Measurements from ENCODE around the gene COL27A1. TPM values are rescaled to one million over a fixed set of nuclear protein-coding genes. Genes with fewer than 3 reads are reported as not detected.

COL27A1 gene
- total RNA-seq, 4 donors from 2014 or later: 2.1 to 9.0 (median 3.8) TPM

GRCh38 chr9:114114364-114114763 lies 41.0 kb upstream of the COL27A1 start:
- Histone ChIP-seq H3K27me3 (peaks cover 10% of the 10 kb centered on the region), H3K27ac (no peak overlapping the region), H3K36me3 (no peaks in the 10 kb centered on the region), H3K4me1 (no peaks in the 10 kb centered on the region), H3K4me3 (no peak overlapping the region), H3K9me3 (no peaks in the 10 kb centered on the region)
- WGBS, 2 donors (ENCODE audit: low coverage in 1 of 2): 41 to 51% methylated on average over 2 of the region's 2 CpGs
- TF ChIP-seq, protein P1, sequence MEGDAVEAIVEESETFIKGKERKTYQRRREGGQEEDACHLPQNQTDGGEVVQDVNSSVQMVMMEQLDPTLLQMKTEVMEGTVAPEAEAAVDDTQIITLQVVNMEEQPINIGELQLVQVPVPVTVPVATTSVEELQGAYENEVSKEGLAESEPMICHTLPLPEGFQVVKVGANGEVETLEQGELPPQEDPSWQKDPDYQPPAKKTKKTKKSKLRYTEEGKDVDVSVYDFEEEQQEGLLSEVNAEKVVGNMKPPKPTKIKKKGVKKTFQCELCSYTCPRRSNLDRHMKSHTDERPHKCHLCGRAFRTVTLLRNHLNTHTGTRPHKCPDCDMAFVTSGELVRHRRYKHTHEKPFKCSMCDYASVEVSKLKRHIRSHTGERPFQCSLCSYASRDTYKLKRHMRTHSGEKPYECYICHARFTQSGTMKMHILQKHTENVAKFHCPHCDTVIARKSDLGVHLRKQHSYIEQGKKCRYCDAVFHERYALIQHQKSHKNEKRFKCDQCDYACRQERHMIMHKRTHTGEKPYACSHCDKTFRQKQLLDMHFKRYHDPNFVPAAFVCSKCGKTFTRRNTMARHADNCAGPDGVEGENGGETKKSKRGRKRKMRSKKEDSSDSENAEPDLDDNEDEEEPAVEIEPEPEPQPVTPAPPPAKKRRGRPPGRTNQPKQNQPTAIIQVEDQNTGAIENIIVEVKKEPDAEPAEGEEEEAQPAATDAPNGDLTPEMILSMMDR (IDR thresholded peaks at IDR 0.05): no peak
- no peak for TF ChIP-seq POLR2A (IDR thresholded peaks at IDR 0.05)
- TF ChIP-seq POLR2AphosphoS5 (IDR thresholded peaks at IDR 0.05): no peak
- TF ChIP-seq EP300 (IDR thresholded peaks at IDR 0.05; ENCODE audit: low read depth): no peak
- in situ Hi-C loops (cut with MboI; ENCODE audit: low pct_ligation_motif_present in 1 of 4, low pct_unique_long_range_greater_than_20kb in 1 of 4, low sequenced_read_pairs in 3 of 4): no loop called here
- intact Hi-C loops (cut with DNase I; ENCODE audit: low total_unique reads): no loop called here
- DNase-seq: no peak

- 76 to 95% methylated on average over 6 to 9 of the region's 9 CpGs for WGBS, 2 donors (ENCODE audit: low coverage in 1 of 2)
- Histone ChIP-seq H3K9me3 (no peaks in the 10 kb centered on the region), H3K36me3 (no peaks in the 10 kb centered on the region), H3K27me3 (peaks cover 10% of the 10 kb centered on the region), H3K4me1 (peaks cover 0 to 5% (median 0%) of the 10 kb centered on the region in 4 donors), H3K4me3 (no peak overlapping the region), H3K27ac (no peak overlapping the region)
- in situ Hi-C loops (cut with MboI; ENCODE audit: low pct_ligation_motif_present in 1 of 4, low pct_unique_long_range_greater_than_20kb in 1 of 4, low sequenced_read_pairs in 3 of 4): no loop called here
- intact Hi-C loops (cut with DNase I; ENCODE audit: low total_unique reads): no loop called here
- TF ChIP-seq POLR2A (IDR thresholded peaks at IDR 0.05) (no peak), POLR2AphosphoS5 (IDR thresholded peaks at IDR 0.05) (no peak), EP300 (IDR thresholded peaks at IDR 0.05; ENCODE audit: low read depth) (no peak)
- TF ChIP-seq, protein P1 (IDR thresholded peaks at IDR 0.05): no peak
- no peak for DNase-seq
Observed at GRCh38 chr9:114115654-114116125, 39.6 kb upstream of the COL27A1 start.

DNA sequence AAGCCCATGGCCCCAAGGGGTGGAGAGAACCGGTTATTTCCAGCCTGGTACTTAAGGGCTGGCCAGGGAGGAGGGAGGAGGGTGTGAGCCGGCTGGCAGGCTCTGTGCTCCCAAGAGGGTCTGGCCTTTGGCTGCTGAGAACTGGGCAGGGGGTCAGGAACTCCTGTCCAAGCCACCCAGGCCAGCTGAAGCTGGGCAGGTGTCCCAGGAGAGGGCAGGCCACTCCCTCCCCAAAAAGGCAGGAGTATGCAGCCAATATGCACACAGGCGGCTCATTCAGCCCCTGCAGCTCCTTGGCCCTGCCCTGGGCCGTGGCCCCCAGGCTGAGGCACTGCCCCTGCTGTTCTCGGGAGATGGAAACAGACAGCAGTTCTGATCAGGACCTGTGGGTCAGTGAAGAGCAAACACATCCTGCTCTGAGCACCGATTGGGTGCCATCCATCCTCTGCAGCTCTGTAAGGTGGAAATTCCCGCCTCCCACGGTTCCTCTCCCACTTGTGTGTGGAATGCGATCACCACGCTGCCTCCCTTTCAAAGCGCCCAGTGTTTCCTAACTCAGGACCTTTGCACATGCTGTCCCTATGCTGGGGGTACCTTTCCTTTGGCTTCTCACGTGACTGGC lies 39.1 kb upstream of the COL27A1 start:
- Histone ChIP-seq H3K27ac (no peak overlapping the region), H3K27me3 (peaks cover 10% of the 10 kb centered on the region)
- in situ Hi-C loops (cut with MboI; ENCODE audit: low pct_ligation_motif_present in 1 of 4, low pct_unique_long_range_greater_than_20kb in 1 of 4, low sequenced_read_pairs in 3 of 4): no loop called here

DNA sequence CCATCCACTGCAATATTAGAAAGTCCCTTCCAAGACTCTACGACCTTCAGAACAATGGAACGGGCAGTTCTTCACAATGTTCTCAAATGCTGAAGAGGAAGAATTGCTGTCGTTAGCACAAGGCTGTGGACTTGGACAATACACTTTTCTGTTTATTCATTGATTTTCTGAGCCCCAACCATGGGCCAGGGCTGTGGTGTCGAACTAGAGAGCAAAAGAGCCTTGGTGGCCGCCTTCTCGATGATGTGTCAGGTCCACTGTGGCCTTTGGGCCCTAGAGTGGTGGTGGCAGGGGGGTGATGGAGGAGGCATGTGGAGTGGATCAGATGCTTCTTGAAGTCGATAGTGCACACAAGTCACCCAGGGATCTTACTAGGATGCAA lies 37.7 kb upstream of the COL27A1 start:
- no peak for DNase-seq
- intact Hi-C loops (cut with DNase I; ENCODE audit: low total_unique reads): no loop called here
- TF ChIP-seq POLR2AphosphoS5 (IDR thresholded peaks at IDR 0.05): no peak
- TF ChIP-seq, protein P1 (IDR thresholded peaks at IDR 0.05): no peak
- Histone ChIP-seq H3K27me3 (peaks cover 5% of the 10 kb centered on the region), H3K4me3 (no peak overlapping the region), H3K36me3 (no peaks in the 10 kb centered on the region), H3K9me3 (no peaks in the 10 kb centered on the region), H3K4me1 (peaks cover 0 to 5% (median 0%) of the 10 kb centered on the region in 4 donors), H3K27ac (no peak overlapping the region)
- 60 to 90% methylated on average over 1 to 7 of the region's 7 CpGs for WGBS, 2 donors (ENCODE audit: low coverage in 1 of 2)
- in situ Hi-C loops (cut with MboI; ENCODE audit: low pct_ligation_motif_present in 1 of 4, low pct_unique_long_range_greater_than_20kb in 1 of 4, low sequenced_read_pairs in 3 of 4): no loop called here

More for the DNA sequence above, 39.1 kb upstream of the COL27A1 start:
- WGBS, 2 donors (ENCODE audit: low coverage in 1 of 2): 75 to 80% methylated on average over 1 to 11 of the region's 12 CpGs
- intact Hi-C loops (cut with DNase I; ENCODE audit: low total_unique reads): no loop called here
- H3K36me3 ChIP-seq: no peaks in the 10 kb centered on the region
- H3K4me1 ChIP-seq: peaks cover 0 to 5% (median 0%) of the 10 kb centered on the region in 4 donors
- H3K4me3 ChIP-seq: no peak overlapping the region
- no peak for TF ChIP-seq POLR2AphosphoS5 (IDR thresholded peaks at IDR 0.05)
- no peak for TF ChIP-seq POLR2A (IDR thresholded peaks at IDR 0.05)
- TF ChIP-seq, protein P1 (IDR thresholded peaks at IDR 0.05): no peak
- DNase-seq: no peak
- H3K9me3 ChIP-seq: no peaks in the 10 kb centered on the region

Data from transverse colon (tissue), 4 donors.